ENCODE data around the gene FXYD7.
"Not testable (repeated sequence)": the region's sequence is repeated elsewhere in the genome, so short reads cannot be mapped to it uniquely, and the experiment has no call there.

FXYD7 gene

GRCh38 chr19:35143231-35143715 is at the start of gene FXYD7:
FXYD7 (plus strand) TSS chr19:35143255; CDS start chr19:35143334, 79 bp downstream.
- FAIRE-seq (no peak), DNase-seq (ENCODE audit: insufficient read length, low spot score) (no peak)

DNA sequence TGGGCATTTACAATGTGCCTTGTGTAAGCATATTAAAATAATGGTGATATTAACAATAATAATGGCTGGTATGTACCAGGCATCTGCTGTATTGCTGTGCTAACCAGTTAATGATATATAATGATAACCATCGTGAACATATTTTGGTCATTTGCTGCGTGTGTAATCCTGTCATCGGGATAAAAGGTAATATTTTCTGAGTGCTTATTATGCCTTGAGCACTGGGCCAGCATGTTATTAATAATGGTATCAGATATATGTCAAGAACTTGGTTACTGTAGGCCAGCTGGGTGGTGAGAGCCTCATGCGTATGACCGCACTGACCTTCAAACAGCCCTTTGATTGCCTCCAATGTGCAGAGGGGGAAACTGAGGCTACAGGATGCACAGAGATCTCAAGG is 49.6 kb upstream of the FXYD7 start:
- FAIRE-seq (no peak), DNase-seq (ENCODE audit: insufficient read length, low spot score) (no peak)

GRCh38 chr19:35093941-35094647 is 49.0 kb upstream of the FXYD7 start:
- no peak for FAIRE-seq

GRCh38 chr19:35094656-35095055 is 48.4 kb upstream of the FXYD7 start:
- no peak for DNase-seq (ENCODE audit: insufficient read length, low spot score)
- FAIRE-seq: no peak

More at GRCh38 chr19:35093941-35094647, 49.0 kb upstream of the FXYD7 start:
- DNase-seq (ENCODE audit: insufficient read length, low spot score): no peak

- FAIRE-seq (no peak), DNase-seq (ENCODE audit: insufficient read length, low spot score) (no peak)
Measured at GRCh38 chr19:35095667-35096368, 47.2 kb upstream of the FXYD7 start.

DNA sequence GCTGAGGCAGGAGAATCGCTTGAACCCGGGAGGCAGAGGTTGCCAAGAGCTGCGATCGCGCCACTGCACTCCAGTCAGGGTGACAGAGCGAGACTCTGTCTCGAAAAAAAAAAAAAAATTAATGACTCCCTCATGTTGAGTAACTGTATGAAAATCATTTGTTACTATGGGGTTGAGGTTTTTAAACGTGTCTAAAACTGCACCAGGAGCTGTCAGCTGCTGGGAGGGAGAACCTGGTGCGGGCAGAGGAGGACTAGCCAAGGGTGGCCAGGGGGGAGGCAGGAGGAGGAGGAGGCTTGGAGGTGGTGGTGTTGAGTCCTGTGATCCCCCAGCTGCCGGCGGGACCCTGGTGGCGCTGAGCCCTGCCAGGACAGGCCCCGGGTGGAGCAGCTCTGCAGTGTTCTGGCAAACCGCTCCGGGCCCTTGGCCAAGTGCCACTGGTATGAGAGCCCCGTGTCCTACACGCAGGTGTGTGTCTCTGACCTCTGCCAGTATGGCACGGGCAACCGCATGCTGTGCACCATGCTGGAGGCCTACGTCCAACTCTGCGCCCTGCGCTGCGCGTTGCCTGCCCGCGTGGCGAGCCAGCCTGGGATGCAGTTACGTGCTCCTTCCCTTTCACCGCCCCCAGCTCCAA is 44.5 kb upstream of the FXYD7 start:
- DNase-seq (ENCODE audit: insufficient read length, low spot score) (no peak), FAIRE-seq (no peak)

DNA sequence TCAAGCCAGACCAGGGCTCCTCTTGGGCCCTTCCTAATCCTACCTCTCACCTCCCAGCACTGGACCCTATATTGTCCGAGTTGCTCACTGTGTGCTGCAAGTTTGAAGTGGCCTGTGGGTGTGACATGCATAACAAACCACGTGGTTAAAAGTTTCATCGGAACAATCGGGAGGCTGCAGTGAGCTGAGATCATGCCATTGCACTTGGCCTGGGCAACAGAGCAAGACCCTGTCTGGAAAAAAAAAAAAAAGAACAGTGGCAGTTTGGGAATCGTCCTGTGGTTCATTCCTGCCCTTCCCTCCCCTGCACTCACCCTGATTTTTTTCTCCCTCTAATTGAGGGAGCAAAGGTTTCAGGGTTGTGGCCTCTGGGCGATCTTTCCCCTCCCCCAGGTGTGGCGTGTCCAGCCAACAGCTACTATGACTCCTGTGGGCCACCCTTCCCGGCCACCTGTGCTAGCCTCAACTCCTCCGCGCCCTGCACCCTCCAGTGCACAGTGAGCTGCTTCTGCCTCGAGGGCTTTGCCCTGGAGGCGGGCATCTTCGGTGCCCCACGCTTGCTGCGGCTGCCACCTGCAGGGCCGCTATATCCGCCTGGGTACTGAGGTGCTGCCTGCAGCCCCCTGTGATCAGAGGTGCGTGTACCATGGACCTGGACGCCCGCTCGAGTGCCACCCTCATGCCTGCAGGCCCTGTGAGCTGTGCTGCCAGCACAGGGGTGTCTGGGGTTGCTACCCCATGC is 43.7 kb upstream of the FXYD7 start:
- DNase-seq (ENCODE audit: insufficient read length, low spot score) (no peak), FAIRE-seq (no peak)

DNA sequence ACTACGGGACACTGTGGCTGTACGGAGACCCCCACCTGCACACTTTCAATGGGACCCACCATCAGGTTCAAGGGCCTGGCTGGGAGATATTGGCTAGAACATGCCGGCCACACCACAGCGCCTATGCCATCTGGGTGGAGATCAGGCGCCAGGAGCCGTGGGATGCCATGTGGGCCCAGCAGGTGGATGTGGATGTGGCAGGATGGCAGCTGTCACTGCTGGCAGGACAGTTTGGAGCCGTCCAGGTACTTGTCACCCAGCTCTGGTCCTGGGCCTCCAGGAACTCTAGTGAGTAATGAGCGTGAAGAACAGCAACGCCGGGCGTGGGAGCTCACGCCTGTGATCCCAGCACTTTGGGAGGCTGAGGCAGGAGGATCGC is 43.2 kb upstream of the FXYD7 start:
- DNase-seq (ENCODE audit: insufficient read length, low spot score) (no peak), FAIRE-seq (no peak)

DNA sequence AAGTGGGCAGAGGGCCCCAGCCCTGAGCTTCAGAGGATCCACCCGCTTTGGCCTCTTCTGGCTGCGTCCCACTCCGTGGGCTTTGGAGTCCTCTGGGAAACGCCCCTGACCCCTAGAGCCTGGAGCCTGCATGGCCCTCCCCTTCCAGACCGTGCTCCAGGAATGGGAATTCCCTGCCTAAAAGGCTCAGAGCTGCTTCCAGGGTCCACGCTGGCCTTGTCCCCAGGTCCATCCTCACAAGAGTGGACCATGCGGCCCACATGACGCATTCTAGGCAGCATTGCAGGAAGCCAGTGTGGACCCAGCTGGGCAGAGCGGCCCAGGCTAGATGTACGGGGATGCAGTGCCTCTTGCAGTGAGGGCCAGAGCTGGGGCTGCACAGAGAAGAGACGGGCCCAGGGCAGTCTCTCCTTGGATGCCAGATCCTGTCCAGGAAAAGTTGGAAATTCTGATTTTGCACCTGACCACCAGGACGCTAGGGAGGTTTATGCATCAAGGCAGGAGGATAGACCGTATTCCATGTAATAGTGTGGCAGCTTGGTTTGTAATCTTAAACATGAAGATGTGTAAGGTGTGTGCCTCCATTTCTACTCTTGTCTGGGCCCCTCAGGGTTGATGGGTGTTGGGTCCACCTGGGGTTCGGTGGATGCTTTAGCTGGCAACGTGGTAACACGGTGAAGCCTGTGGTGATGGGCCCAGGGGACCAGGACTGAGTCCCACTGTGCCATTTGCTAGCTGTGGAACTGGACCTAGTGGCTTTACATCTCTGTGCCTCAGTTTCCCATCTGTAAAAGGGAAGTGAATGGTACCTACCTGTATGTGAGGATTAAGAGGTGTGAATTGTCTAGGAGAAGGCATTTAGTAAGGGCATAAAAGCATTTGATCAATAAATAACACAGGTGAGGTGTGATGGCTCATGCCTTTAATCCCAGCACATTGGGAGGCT is 42.2 kb upstream of the FXYD7 start:
- no peak for FAIRE-seq
- no peak for DNase-seq (ENCODE audit: insufficient read length, low spot score)

DNA sequence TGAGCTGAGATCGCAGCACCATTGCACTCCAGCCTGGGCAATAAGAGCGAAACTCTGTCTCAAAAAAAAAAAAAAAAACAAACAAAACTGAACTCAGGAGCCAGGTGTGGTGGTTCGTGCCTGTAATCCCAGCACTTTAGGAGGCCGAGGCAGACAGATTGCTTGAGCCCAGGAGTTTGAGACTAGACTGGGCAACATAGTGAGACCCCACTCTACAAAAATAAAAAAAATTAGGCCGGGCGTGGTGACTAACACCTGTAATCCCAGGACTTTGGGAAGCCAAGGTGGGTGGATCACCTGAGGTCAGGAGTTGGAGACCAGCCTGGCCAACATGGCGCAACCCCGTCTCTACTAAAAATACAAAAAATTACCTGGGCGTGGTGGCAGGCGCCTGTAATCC is 41.1 kb upstream of the FXYD7 start:
- DNase-seq (ENCODE audit: insufficient read length, low spot score); FAIRE-seq: not testable (repeated sequence)

DNA sequence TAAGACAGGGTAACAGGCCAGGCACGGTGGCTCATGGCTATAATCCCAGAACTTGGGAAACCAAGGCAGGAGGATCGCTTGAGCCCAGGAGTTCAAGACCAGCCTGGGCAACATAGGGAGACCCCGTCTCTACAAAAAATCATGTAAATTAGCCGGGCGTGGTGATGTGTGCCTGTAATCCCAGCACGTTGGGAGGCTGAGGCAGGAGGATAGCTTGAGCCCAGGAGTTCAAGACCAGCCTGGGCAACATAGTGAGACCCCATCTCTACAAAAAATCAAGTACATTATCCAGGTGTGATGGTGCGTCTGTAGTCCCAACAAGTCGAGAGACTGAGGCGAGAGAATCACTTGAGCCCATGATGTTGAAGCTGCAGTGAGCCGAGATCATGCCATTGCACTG is 39.4 kb upstream of the FXYD7 start:
- not testable (repeated sequence) for FAIRE-seq; DNase-seq (ENCODE audit: insufficient read length, low spot score)

DNA sequence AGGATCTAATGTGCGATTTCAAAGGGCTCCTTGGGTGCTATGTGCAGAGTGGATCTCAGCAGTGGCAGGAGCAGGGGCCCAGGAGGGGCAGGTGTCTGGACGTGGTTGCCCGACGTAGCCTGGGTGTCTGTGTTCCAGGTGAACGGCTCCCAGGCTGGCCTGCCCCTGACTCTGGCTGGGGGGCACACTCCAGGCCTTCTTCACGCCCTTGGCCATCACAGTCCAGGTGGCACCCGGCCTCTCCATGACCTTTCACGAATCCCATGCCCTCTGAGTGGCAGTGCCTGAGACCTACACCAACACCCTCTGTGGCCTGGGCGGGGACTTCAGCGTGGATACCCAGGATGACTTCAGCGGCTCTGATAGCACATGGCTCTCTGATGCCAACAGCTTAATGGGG is 38.7 kb upstream of the FXYD7 start:
- no peak for DNase-seq (ENCODE audit: insufficient read length, low spot score)
- FAIRE-seq: no peak

DNA sequence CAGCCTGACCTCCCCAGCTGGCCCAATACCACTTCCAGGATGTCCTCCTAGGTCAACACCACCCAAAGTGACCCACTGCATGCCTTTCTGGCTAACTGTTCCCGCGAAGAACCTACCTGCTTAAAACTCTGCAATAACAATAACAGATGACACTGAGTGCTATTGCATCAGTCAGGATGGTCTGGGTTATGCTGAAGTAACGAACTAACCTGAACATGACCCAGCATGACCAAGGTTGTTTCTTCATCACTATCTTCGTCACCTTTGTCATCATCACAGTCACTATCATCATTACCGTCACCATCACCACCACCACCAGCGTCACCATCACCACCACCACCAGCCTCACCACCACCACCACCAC is 38.0 kb upstream of the FXYD7 start:
- DNase-seq (ENCODE audit: insufficient read length, low spot score) (no peak), FAIRE-seq (no peak)

DNA sequence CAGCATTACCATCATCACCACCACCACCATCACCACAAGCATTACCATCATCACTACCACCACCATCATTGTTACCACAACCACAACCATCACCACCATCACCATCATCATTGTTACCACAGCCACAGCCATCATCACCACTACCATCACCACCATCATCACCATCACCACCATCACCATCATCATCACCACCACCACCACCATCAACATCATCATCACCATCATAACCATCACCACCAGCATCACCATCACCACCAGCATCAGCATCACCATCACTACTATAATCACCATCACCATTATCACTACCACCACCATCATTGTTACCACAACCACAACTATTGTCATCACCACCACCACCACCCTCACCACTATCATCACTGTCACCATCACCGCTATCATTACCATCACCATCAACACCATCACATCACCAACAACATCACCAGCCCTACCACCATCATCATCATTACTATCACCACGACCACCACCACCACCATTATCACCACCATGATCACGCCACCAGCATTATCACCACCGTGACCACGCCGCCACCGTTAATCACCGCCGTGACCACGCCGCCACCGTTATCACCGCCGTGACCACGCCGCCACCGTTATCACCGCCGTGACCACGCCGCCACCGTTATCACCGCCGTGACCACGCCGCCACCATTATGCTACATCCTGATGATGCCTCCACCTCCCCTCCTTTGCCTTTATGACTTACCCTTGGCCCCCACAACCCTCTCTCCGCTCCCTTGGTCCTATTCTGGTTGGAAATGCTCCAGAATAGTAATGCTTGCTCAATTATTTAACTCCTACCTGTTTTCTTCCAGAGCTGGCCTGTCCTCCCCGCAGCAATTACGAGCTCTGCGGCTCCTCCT is 37.4 kb upstream of the FXYD7 start:
- DNase-seq (ENCODE audit: insufficient read length, low spot score) (no peak), FAIRE-seq (no peak)

- DNase-seq (ENCODE audit: insufficient read length, low spot score) (no peak), FAIRE-seq (no peak)
Measured at GRCh38 chr19:35106291-35106583, 36.8 kb upstream of the FXYD7 start.

DNA sequence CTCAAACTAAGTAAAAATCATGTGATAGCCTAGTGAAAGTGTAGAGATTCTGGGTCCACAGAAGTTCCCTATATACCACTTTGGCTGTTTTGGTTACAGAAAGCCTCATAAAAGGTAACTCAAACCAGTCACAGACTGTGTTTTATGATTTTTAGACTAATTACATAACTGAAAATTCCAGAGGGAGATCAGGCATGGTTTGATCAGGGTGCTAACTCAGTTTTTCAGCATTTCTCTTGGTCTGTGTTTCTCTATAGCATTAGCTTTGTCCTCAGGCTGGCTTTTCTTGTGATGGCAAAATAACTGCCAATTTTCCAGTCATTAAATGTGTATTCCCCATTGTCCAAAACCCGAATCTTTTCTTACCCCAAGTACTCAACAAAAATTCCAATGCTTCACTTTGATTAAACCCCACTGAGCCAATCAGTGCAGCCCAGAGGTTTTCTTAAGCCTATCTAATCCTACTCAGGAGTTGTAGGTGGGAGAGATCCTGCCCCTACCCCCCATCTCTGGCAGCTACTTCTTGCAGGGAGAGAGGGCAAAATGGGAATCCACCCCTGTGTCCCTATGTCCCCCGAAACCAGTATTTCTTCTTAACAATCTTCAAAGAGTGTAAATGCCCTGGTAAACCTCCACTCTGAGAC is 36.0 kb upstream of the FXYD7 start:
- DNase-seq (ENCODE audit: insufficient read length, low spot score) (no peak), FAIRE-seq (no peak)

DNA sequence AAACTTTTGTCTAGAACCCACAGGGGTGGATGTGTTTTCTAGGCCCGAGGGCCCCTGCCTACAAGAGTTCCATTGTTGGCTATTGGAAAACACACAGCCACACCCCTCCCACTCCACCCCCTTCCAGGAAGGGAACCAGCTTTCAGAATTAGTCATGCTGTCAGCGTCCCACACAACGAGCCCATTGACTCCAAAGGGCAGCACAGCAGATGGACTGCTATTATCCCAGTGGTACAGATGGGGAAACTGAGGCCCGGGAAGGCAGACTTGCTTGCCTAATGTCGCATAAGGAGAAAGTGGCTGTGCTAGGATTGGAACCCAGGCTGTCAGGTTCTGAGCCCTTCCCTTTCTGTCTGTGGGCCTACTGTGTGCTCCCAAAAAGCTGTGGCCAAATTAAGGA is 35.5 kb upstream of the FXYD7 start:
- DNase-seq (ENCODE audit: insufficient read length, low spot score): no peak

GRCh38 chr19:35108730-35109129 is 34.3 kb upstream of the FXYD7 start:
- no peak for DNase-seq (ENCODE audit: insufficient read length, low spot score)

More for the DNA sequence above, 35.5 kb upstream of the FXYD7 start:
- FAIRE-seq: no peak

More at GRCh38 chr19:35108730-35109129, 34.3 kb upstream of the FXYD7 start:
- no peak for FAIRE-seq
